NAMALWA (cell line): ENCODE results near the gene ROCK2.
A peak's percentile ranks its signal among the peaks of the same experiment; 100 is the strongest.
"Not testable (repeated sequence)": the region's sequence is repeated elsewhere in the genome, so short reads cannot be mapped to it uniquely, and the experiment has no call there.

Experiments used
- DNase-seq: peaks from one replicate; pipeline ENCODE4 v3.0.0-alpha.2; 2015; ENCODE audit warnings: low spot score

Gene ROCK2

GRCh38 chr2:11235583-11235982 lies 108.9 kb downstream of the ROCK2 start:
- DNase-seq: no peak

DNA sequence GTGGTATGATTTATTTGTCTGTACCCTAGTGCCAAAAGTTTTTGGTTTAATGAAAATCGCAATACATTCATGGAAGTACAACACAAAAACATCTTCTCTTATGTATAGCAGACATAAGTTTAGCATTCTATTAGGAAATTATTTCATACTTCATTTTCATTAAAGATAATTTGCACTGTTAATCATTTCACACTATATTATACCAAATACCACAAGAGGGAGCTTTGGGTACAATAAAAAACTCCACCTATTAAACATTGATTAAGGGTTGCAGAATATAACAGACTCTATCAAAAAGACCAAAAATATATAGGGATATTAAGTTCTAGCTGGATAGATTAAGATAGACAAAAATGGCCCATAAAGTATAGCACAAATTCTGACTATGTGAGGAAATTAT lies 110.1 kb downstream of the ROCK2 start:
- peak; percentile 44 for DNase-seq

GRCh38 chr2:11231193-11231592 lies 113.2 kb downstream of the ROCK2 start:
- not testable (repeated sequence) for DNase-seq

DNA sequence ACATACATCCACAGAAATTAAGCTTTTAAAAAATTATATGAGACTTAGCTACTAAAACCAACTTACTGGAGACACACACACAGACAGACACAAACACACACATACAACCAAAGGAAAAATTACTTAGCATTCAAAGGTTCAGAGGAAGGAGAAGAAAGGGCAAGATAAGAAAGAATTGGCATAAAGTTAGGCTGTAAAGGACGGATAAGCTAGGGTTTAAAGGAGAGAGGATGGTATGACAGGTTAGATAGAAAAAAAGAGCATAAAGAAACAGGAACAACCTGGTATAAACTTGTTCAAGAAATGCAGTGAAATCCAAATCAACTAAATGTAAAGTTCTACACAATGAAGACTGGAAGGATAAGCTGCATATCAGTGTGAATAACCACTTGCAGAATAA lies 115.7 kb downstream of the ROCK2 start:
- DNase-seq: no peak

GRCh38 chr2:11227595-11227994 lies 116.8 kb downstream of the ROCK2 start:
- no peak for DNase-seq

- no peak for DNase-seq
These were observed 119.5 kb downstream of the ROCK2 start for GRCh38 chr2:11224887-11225286.

DNA sequence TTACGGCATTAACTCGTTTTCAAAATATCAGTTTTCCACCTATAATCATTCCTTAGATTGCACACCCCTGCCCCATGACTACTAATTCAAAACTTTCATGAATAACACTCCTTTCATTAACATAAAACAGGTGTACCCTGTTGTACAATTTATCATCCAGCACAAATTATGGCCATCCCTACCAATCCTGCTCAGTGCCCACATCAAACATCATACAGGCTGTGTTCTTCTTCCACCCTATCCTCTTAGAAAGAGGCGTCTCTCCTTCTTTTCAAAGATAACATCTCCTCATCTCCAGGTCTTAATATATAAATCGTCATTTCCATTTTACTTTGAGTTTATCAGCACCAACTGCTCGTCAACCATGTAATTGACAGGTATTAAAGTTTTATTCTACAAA lies 121.6 kb downstream of the ROCK2 start:
- DNase-seq: no peak

- no peak for DNase-seq
These were observed 124.0 kb downstream of the ROCK2 start for GRCh38 chr2:11220445-11220844.

DNA sequence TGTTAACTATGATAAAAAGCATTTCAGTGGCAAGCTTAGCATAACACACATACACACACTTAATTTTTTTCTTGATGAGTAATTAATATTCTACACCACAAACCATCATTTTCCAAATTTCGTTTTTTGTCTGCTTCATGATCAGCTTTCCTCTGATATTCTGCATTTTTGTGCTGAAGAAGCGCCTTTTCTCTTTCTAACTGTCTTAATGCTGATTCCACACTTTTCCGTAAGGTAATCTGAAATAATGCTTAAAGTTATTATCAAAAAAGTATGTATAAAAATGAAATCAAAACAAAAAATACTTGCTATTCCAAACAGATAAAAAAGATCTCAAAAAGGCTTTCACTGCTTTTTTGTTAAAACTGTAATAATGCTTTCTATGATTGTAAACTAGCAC lies 129.0 kb downstream of the ROCK2 start:
- no peak for DNase-seq

DNA sequence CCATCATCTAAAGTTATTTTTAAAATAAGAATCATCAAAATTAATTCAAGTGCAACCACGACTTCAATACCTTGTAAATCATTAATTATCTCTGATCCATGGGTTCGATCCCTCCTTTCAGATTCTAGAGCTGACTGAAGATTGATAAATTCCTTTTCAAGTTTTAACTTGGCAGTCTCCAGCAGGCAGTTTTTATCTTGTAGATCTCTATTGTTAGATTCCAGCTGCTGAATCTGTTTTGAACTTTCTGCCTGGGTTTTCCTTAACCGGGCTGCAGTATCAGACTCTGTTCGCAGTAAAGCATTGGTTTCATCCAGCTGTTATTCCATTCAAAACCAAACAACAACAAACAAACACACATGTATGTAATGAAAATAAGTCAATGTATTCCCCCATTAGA lies 129.7 kb downstream of the ROCK2 start:
- no peak for DNase-seq

GRCh38 chr2:11213975-11214374 lies 130.5 kb downstream of the ROCK2 start:
- DNase-seq: no peak

- DNase-seq: no peak
These were observed 131.3 kb downstream of the ROCK2 start for GRCh38 chr2:11213090-11213638.

DNA sequence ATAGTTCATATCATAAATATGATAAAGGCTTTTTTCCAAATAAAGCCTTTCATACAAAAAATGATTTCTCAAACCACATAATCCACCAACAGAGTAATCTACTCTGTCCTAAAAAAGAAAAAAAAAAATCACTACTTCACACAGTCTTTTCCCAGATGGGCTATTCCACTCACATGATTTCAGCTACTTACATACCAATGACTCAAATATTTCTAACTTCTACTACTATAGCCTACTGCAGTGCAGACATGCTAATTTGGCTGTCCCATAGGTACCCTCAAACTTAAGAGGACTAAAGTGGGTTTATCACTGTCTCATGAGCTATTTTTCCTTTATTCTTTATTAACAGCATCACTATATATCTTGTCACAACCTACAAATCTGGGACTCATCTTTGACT lies 131.8 kb downstream of the ROCK2 start:
- no peak for DNase-seq

DNA sequence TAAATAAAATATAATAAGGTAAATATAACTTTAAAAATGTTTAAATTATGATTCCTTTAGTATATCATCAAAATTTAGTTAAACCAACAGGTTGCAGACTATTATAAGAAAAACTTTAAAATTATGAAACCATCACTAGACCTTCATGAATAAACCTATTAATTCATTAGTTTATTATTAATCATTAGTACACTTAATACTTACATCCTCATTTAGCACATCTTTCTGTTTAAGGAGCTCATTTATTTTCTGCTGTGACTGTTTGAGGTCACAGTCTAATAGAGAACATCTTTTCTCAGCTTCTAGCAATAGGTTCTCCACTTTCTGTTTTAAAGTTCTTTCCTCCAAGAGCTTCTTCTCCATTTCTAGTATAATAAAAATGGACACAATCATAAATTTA lies 136.4 kb downstream of the ROCK2 start:
- DNase-seq: no peak

DNA sequence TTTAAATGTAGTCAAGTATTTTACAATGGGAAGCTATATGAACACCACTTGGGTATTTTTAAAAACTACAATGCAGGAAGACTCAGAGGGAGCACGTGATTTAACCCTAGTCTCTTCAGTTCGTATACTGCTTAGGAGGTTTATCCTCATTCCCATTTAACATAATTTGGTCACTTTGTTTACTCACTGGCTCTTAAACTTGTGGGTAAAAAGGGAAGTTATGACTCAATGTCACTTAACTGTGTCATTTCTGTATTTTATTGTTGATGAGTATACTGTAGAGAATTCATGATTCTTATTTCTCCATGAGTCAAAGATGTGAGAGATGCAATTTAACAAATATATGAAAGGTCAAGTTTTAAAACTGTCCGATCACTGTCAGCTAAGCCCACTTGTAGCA lies 141.0 kb downstream of the ROCK2 start:
- no peak for DNase-seq

DNA sequence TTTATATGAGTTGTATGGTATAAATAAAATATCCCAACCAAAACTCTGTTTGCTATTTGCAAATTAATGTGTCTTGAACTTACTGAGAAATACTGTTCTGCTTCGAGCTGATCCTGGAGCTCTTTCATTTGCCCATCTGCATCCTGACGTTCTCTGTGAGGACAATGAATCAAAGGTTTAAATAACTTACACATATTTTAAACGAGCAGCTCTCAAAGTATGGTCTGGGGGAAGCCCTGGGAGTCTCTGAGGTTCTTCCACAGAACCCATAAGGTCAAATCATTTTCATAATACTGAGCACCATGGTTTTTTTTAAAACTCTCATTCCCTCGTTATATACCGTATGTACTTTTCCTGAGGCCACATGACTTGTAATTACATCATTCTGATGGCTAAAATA lies 142.5 kb downstream of the ROCK2 start:
- DNase-seq: no peak

DNA sequence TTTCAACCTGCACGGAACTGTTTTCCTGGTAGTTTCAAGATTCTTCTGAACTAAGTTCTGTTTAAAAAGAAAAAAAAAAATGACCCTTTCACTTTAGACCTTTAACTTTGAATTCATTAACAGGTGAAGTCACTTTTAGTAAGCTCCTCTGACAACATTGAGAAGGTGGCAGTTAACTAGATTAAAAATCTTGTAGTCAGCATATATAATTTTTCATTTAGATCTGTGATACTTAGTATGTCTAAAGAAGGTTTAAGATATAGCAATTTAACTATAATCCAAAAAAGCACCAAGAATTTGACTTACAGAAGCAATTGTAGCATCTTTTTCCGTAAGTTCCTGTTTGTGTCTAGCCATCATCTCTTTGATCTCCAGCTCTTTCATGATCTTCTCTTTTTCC lies 143.8 kb downstream of the ROCK2 start:
- no peak for DNase-seq

- no peak for DNase-seq
These were observed 148.2 kb downstream of the ROCK2 start for GRCh38 chr2:11196246-11196645.

- DNase-seq: no peak
These were observed 156.7 kb downstream of the ROCK2 start for GRCh38 chr2:11187731-11188130.

GRCh38 chr2:11187083-11187619 lies 157.3 kb downstream of the ROCK2 start:
- no peak for DNase-seq

DNA sequence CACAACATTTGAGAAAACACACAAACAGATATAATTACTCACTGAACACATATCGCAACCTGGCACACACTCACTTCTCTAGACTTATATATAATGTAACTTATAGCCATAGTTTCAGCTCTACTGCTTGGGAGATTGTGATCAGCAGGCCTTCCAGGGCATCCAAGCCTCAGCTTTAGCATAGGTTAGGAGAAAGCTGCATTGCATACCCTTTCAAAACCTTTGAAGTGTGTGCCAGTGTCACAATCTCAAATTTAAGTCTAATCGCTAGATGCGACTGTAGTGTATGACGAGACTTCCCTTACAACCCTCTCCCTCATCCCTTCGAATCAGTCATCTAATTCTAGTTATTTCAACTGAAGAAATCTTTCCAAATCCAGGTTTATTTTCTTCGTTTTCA lies 158.3 kb downstream of the ROCK2 start:
- no peak for DNase-seq

GRCh38 chr2:11182951-11183350 lies 161.5 kb downstream of the ROCK2 start:
- no peak for DNase-seq

DNA sequence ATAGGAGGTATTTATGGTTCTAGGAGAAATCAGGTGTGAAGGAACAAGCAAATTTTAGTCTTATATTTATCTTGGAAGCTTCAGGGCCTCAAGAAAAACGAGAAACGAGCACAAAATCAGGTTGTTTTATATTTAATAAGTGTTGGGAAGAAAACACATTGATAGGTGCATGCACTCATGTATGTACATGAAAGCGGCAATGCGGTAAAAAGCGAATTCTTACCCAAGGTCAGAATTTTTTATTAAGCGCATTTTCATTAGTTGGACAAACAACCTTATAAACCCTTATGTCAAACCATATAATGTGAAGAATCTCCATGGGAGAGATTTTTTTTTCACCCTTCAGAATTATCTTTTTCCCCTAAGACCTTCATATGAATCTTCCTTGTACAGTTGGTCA lies 163.8 kb downstream of the ROCK2 start:
- no peak for DNase-seq

GRCh38 chr2:11179899-11180298 lies 164.5 kb downstream of the ROCK2 start:
- no peak for DNase-seq

DNA sequence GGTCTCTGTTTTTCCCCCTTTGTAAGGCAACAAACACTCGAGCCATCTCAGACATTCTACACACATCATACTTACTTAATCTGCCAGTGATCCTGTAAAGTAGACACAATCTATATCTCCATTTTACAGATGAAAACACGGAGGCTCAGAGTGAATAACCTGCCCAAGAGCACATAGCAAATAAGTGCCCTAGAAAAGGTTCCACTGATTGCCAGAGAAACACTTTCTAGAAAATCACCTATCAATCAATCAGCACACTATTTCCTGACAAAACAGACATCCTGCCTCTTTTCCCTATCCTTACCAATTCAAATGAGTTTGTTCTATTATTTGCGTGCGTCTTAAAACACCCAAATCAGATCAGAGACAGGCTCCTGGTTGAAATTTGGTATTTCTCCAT lies 165.2 kb downstream of the ROCK2 start:
- DNase-seq: no peak
